ENCODE results near the gene RPS19. TPM values are rescaled to one million over a fixed set of nuclear protein-coding genes. Genes with fewer than 3 reads are reported as not detected.

The RPS19 gene
- total RNA-seq, 6 donors from 2014 or later: 677 to 2,013 (median 1,382) TPM

- Histone ChIP-seq H3K36me3 (peaks cover 0 to 7% (median 1%) of the 10 kb centered on the region in 4 donors), H3K9me3 (no peaks in the 10 kb centered on the region), H3K27me3 (no peaks in the 10 kb centered on the region), H3K27ac (peak within 1 kb of the TSS in 3 of 4 donors; percentile 49 to 75 (median 65)), H3K4me3 (no peak within 1 kb of the TSS), H3K4me1 (peaks cover 19 to 36% (median 30%) of the 10 kb centered on the region in 4 donors)
- peak in 1 of 2 donors; percentile 52 for DNase-seq
- 51 to 58% methylated on average over 6 to 8 of the region's 9 CpGs for WGBS, 2 donors
- peak in 1 of 2 donors; percentile 46 for ATAC-seq (ENCODE audit: low FRiP score in 2 of 2)
- TF ChIP-seq EP300 (IDR thresholded peaks at IDR 0.05): no peak
- no peak for TF ChIP-seq CTCF (IDR thresholded peaks at IDR 0.05)
- TF ChIP-seq POLR2AphosphoS5 (IDR thresholded peaks at IDR 0.05): no peak
- no peak for TF ChIP-seq POLR2A (IDR thresholded peaks at IDR 0.05)
Observed at GRCh38 chr19:41876847-41877832, 17.1 kb downstream of the RPS19 start, which contains the start of gene CD79A. Gene CD79A, plus strand, starts transcription at chr19:41877279. Its CDS starts 26 bp downstream, at chr19:41877305.

- no peaks in the 10 kb centered on the region for H3K9me3 ChIP-seq
- DNase-seq (no peak), ATAC-seq (ENCODE audit: low FRiP score in 2 of 2) (no peak)
- H3K27ac ChIP-seq: peak overlapping the region in 3 of 4 donors; percentile 49 to 75 (median 65)
- H3K4me3 ChIP-seq: no peak overlapping the region
- H3K36me3 ChIP-seq: no peaks in the 10 kb centered on the region
- TF ChIP-seq POLR2A (IDR thresholded peaks at IDR 0.05) (no peak), EP300 (IDR thresholded peaks at IDR 0.05) (no peak), POLR2AphosphoS5 (IDR thresholded peaks at IDR 0.05) (no peak), CTCF (IDR thresholded peaks at IDR 0.05) (no peak)
- peaks cover 12 to 32% (median 25%) of the 10 kb centered on the region in 4 donors for H3K4me1 ChIP-seq
- H3K27me3 ChIP-seq: no peaks in the 10 kb centered on the region
- 70 to 72% methylated on average over 17 of the region's 17 CpGs for WGBS, 2 donors
Observed at GRCh38 chr19:41877916-41878905, 18.2 kb downstream of the RPS19 start.

- no peak overlapping the region for H3K4me3 ChIP-seq
- DNase-seq (peak in 1 of 2 donors; percentile 54), ATAC-seq (ENCODE audit: low FRiP score in 2 of 2) (no peak)
- WGBS, 2 donors: 89 to 92% methylated on average over 13 to 21 of the region's 21 CpGs
- H3K9me3 ChIP-seq: no peaks in the 10 kb centered on the region
- H3K27me3 ChIP-seq: no peaks in the 10 kb centered on the region
- no peaks in the 10 kb centered on the region for H3K36me3 ChIP-seq
- H3K27ac ChIP-seq: no peak overlapping the region
- H3K4me1 ChIP-seq: peaks cover 8 to 29% (median 18%) of the 10 kb centered on the region in 4 donors
- TF ChIP-seq CTCF (IDR thresholded peaks at IDR 0.05) (no peak), POLR2A (IDR thresholded peaks at IDR 0.05) (no peak), EP300 (IDR thresholded peaks at IDR 0.05) (no peak), POLR2AphosphoS5 (IDR thresholded peaks at IDR 0.05) (no peak)
Observed at GRCh38 chr19:41879080-41879479, 19.0 kb downstream of the RPS19 start.

- Histone ChIP-seq H3K27me3 (no peaks in the 10 kb centered on the region), H3K4me3 (no peak overlapping the region), H3K36me3 (no peaks in the 10 kb centered on the region), H3K4me1 (peaks cover 11 to 33% (median 20%) of the 10 kb centered on the region in 4 donors), H3K9me3 (no peaks in the 10 kb centered on the region), H3K27ac (no peak overlapping the region)
- no peak for TF ChIP-seq CTCF (IDR thresholded peaks at IDR 0.05)
- no peak for TF ChIP-seq EP300 (IDR thresholded peaks at IDR 0.05)
- TF ChIP-seq POLR2A (IDR thresholded peaks at IDR 0.05): no peak
- TF ChIP-seq POLR2AphosphoS5 (IDR thresholded peaks at IDR 0.05): no peak
- WGBS, 2 donors: 82 to 87% methylated on average over 7 of the region's 7 CpGs
- ATAC-seq (ENCODE audit: low FRiP score in 2 of 2) (no peak), DNase-seq (no peak)
Observed at GRCh38 chr19:41879670-41880328, 19.7 kb downstream of the RPS19 start.

Data from upper lobe of left lung (tissue), 6 donors.